GM18526 (cell line): Measurements from ENCODE around the gene NRXN2.

Experiments
- POLR2A ChIP-seq: IDR thresholded peaks from 3 replicates; pipeline ENCODE4 v1.6.1; 2011; ENCODE audit not compliant: insufficient read length; ENCODE audit errors: extremely low read depth

Gene NRXN2

DNA sequence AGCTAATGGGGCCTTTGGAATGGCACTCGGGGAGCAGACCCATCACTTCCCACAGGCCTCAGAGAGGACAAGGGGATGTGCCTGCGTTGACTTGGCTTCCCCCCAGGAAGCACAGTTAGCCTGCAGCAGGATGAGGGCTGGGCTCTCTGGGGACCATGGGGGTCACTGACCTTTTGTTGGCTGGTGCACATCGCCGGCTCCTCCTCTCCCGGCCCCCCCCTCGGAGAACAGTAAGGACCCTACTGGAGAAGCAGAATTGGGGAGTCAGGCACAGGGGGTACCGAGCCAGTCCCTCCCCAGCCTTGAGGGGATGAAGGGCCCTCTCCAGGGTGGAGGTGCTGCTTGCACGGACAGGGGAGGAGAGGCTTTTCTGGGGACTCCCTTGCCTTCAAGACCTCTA lies 32.8 kb downstream of the NRXN2 start:
- no peak for TF ChIP-seq POLR2A

- no peak for TF ChIP-seq POLR2A
Observed at GRCh38 chr11:64688534-64688982, 34.4 kb downstream of the NRXN2 start.

- TF ChIP-seq POLR2A: no peak
Observed at GRCh38 chr11:64687643-64688533, 35.1 kb downstream of the NRXN2 start.

- TF ChIP-seq POLR2A: no peak
Observed at GRCh38 chr11:64687204-64687603, 35.8 kb downstream of the NRXN2 start.

GRCh38 chr11:64686466-64687170 lies 36.4 kb downstream of the NRXN2 start:
- no peak for TF ChIP-seq POLR2A

DNA sequence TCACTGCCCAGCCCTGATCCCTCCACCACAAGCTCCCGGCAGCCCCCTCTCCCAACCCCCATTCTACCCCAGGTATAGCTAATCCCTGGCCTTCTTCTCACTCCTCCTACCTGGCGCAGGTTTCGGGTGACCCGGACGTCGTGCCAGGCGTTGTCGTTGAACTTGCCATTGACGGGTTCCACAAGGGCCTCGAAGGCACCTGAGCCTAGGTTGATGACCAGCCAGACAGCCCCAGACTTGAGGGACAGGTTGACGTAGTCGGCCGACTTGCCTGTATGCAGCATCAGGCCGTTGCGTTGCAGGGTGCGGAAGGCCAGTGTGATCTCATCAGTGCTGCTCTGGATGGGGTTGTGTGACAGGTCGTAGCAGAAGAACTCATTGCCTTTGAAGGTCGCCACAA lies 37.5 kb downstream of the NRXN2 start:
- TF ChIP-seq POLR2A: no peak

- no peak for TF ChIP-seq POLR2A
Observed at GRCh38 chr11:64684357-64684756, 38.6 kb downstream of the NRXN2 start.

DNA sequence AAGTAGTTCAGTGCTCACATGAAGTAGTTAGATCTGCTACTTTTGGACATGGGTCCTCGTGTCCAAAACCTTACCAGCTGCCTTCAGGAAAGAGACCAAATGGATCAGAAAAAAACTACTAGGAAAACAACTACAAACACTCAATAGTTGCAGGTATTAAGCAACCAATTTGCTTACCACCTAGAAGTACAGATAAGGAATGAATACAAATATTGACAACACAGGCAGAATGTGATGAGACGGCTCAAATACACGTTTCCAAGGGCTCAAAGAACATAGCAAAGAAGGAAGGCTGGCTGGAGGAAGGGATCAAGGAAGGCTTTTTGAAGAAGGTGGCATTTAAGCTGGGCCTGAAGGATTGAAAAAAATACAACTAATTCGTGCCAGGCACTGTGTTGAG lies 41.8 kb downstream of the NRXN2 start:
- TF ChIP-seq POLR2A: no peak

DNA sequence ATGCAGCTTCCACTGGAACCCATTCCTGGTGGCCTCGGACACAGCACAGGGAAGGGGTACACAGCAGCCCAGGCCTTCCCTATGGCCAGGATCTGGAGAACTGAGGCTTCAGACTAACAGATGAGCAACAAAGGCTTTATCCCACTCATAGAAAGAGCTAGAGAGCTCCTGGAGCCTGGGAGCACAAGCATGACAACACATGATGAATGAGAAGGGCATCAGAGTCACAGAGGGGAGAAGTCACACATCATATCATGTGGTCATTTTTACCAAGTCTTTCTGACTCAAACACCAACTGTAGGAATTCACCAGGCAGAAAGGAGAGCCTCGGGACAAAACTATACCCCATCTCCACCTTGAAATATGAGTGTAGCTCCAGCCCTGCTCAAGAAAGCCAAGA lies 43.2 kb downstream of the NRXN2 start:
- no peak for TF ChIP-seq POLR2A

GRCh38 chr11:64677441-64678023 lies 45.5 kb downstream of the NRXN2 start:
- no peak for TF ChIP-seq POLR2A

GRCh38 chr11:64676261-64676615 lies 46.8 kb downstream of the NRXN2 start:
- TF ChIP-seq POLR2A: no peak

DNA sequence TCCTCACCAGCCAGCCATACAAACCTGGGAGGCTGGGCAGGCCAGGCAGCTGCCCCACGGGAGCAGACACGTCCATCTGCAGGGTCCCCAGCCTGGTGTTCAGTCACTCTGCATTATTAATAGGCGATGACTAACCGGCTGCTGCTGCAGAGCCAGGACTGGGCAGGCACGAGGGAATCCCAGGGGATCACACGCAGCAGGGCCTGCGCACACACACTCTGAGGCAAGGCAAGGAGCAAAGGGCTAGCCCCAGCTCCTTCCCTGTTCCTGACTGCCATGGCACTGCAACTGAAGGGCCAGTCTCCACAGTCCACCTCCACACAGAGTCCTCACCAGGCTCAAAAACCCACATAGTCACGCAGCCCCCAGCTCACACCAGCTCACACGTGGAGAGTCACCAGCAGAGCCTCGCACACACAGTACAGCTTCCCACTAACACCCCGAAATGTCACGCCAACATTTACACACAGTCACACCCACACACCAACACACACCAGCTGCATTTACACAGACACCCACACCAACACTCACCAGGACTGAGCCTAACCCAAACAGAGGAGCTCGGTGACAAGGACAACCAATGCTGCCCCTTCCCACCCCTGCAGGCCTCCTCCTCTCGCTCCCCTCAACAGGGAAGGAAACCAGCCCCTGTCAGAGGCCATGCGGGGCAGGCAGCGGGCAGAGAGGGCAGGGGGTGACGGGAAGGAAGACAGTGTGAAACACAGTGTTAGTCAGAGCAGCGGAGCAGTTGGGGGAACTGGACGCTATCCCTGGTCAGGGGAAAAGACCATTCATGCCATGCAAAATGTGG lies 47.3 kb downstream of the NRXN2 start:
- TF ChIP-seq POLR2A: no peak

DNA sequence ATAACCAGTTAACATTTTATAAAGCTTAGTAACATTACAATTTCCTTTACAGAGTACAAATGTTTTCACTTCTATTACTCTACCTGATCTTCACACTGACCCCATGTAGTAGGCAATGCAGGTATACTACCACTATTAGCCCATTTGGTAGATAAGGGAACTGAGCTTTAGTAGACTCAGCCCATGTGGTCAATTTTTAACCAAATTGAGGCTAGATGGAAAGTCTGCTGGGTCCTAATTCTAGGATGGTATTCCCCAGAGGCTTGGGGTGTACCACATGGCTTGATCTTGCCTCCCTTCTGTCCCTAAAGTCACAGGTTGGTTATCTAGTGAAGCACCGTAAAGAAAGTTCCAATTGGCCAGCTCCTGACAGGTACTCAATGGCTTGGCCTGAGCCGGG lies 48.2 kb downstream of the NRXN2 start:
- no peak for TF ChIP-seq POLR2A

DNA sequence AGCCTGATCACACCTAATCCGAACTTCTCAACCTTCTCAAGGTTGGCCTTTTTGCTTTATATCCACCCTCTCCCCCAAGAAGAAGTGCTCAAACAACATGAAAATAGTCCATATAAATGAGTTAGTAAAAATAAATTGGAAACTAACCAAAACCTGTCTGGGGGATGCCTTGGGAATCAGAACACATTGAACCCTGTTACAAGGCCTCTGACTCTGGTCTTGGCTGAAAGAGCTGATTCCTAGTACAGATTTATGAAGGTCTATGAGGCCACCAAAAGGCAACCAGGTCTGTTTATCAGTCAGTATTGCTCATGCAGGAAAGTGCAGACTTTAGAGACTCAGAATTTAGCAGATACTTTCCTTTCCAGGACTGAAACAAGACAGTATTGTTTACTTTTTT lies 49.7 kb downstream of the NRXN2 start:
- no peak for TF ChIP-seq POLR2A

- no peak for TF ChIP-seq POLR2A
Observed at GRCh38 chr11:64672875-64673274, 50.1 kb downstream of the NRXN2 start.

GRCh38 chr11:64670975-64671374 lies 52.0 kb downstream of the NRXN2 start:
- no peak for TF ChIP-seq POLR2A
